Measurements from ENCODE around the gene SLC4A1. TPM values are rescaled to one million over a fixed set of nuclear protein-coding genes. Genes with fewer than 3 reads are reported as not detected.

SLC4A1 gene
- total and polyA plus RNA-seq, 2 of the 13 experiments (the other 11 are each of a cell fraction or from before 2014, with no cell fraction given), result not detected

DNA sequence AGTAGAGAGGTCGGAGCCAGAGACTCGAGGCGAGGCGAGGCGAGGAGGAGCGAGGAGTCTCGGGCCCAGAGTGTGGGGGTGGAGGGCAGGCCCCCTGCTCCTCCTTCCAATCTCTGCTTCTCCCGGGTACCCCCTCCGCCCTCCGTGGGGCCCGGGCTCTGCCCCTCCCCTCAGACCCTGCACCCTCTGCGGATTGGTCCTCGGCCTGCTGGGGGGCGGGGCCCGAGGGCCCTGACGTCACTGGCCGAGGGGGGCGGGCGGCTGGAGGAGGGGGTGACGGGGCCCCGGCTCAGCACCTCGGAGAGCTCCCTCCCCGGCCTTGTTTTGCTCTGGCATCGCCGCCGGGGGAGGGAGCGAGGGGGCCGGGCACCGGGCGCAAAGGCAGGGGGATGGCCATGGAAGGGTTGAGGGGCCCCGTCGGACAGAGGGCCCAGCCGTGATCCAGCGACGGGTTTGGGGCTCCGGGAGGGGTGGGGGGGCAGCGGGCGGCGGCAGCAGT lies 40.4 kb upstream of the SLC4A1 start, which contains the start of gene RUNDC3A (continued):
- TF ChIP-seq ZNF160 (CRISPR knock-in tag; IDR thresholded peaks at IDR 0.05), result peak; percentile 88
- TF ChIP-seq TCF7 (IDR thresholded peaks at IDR 0.05; ENCODE audit: low read depth), result no peak
- TF ChIP-seq, protein P1, sequence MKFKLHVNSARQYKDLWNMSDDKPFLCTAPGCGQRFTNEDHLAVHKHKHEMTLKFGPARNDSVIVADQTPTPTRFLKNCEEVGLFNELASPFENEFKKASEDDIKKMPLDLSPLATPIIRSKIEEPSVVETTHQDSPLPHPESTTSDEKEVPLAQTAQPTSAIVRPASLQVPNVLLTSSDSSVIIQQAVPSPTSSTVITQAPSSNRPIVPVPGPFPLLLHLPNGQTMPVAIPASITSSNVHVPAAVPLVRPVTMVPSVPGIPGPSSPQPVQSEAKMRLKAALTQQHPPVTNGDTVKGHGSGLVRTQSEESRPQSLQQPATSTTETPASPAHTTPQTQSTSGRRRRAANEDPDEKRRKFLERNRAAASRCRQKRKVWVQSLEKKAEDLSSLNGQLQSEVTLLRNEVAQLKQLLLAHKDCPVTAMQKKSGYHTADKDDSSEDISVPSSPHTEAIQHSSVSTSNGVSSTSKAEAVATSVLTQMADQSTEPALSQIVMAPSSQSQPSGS (CRISPR knock-in tag; IDR thresholded peaks at IDR 0.05), result peak; percentile 79; the same call in 1 of the 2 replicates
- TF ChIP-seq, protein P2, sequence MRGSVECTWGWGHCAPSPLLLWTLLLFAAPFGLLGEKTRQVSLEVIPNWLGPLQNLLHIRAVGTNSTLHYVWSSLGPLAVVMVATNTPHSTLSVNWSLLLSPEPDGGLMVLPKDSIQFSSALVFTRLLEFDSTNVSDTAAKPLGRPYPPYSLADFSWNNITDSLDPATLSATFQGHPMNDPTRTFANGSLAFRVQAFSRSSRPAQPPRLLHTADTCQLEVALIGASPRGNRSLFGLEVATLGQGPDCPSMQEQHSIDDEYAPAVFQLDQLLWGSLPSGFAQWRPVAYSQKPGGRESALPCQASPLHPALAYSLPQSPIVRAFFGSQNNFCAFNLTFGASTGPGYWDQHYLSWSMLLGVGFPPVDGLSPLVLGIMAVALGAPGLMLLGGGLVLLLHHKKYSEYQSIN (CRISPR knock-in tag; IDR thresholded peaks at IDR 0.05; ENCODE audit: borderline replicate concordance), result no peak
- TF ChIP-seq RORA (CRISPR knock-in tag; IDR thresholded peaks at IDR 0.05), result no peak
- TF ChIP-seq ZNF607 (CRISPR knock-in tag; IDR thresholded peaks at IDR 0.05; ENCODE audit: borderline replicate concordance), result peak; percentile 88
- no peak for TF ChIP-seq ZNF224 (CRISPR knock-in tag; IDR thresholded peaks at IDR 0.05)
- no peak for TF ChIP-seq ZNF10 (CRISPR knock-in tag; IDR thresholded peaks at IDR 0.05; ENCODE audit: borderline replicate concordance, low read depth)
- no peak for TF ChIP-seq MZF1 (CRISPR knock-in tag; IDR thresholded peaks at IDR 0.05; ENCODE audit: borderline replicate concordance)
- TF ChIP-seq FOSL2 (CRISPR knock-in tag; IDR thresholded peaks at IDR 0.05), result peak; percentile 73
- no peak for TF ChIP-seq ZNF879 (CRISPR knock-in tag; IDR thresholded peaks at IDR 0.05)
- peak; percentile 95 for TF ChIP-seq HOXA5 (CRISPR knock-in tag; IDR thresholded peaks at IDR 0.05)
- TF ChIP-seq KLF11 (CRISPR knock-in tag; IDR thresholded peaks at IDR 0.05), result peak; percentile 97
- no peak for TF ChIP-seq ZBTB34 (CRISPR knock-in tag; IDR thresholded peaks at IDR 0.05)
- TF ChIP-seq IRF2 (CRISPR knock-in tag; IDR thresholded peaks at IDR 0.05), result peak; percentile 64; the same call in 1 of the 2 replicates
- TF ChIP-seq ZNF556 (CRISPR knock-in tag; IDR thresholded peaks at IDR 0.05; ENCODE audit: borderline replicate concordance), result no peak
- TF ChIP-seq FOXP1 (IDR thresholded peaks at IDR 0.05), result no peak
- TF ChIP-seq FOXP1 (CRISPR knock-in tag; IDR thresholded peaks at IDR 0.05), result 0 out of 2 replicates have a peak, but pooled peaks have one; percentile 6
- no peak for TF ChIP-seq ZNF891 (CRISPR knock-in tag; IDR thresholded peaks at IDR 0.05)
- TF ChIP-seq, protein P3, sequence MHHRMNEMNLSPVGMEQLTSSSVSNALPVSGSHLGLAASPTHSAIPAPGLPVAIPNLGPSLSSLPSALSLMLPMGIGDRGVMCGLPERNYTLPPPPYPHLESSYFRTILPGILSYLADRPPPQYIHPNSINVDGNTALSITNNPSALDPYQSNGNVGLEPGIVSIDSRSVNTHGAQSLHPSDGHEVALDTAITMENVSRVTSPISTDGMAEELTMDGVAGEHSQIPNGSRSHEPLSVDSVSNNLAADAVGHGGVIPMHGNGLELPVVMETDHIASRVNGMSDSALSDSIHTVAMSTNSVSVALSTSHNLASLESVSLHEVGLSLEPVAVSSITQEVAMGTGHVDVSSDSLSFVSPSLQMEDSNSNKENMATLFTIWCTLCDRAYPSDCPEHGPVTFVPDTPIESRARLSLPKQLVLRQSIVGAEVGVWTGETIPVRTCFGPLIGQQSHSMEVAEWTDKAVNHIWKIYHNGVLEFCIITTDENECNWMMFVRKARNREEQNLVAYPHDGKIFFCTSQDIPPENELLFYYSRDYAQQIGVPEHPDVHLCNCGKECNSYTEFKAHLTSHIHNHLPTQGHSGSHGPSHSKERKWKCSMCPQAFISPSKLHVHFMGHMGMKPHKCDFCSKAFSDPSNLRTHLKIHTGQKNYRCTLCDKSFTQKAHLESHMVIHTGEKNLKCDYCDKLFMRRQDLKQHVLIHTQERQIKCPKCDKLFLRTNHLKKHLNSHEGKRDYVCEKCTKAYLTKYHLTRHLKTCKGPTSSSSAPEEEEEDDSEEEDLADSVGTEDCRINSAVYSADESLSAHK (CRISPR knock-in tag; IDR thresholded peaks at IDR 0.05; ENCODE audit: borderline replicate concordance), result no peak; the same call in 1 of the 2 replicates
- TF ChIP-seq HOXA3 (CRISPR knock-in tag; IDR thresholded peaks at IDR 0.05), result peak; percentile 76
- TF ChIP-seq NCOA2 (CRISPR knock-in tag; IDR thresholded peaks at IDR 0.05), result 0 out of 2 replicates have a peak, but pooled peaks have one; percentile 24
- no peak for TF ChIP-seq SAFB2 (CRISPR knock-in tag; IDR thresholded peaks at IDR 0.05; ENCODE audit: borderline replicate concordance, low read depth)
- TF ChIP-seq ZNF761 (CRISPR knock-in tag; conservative IDR thresholded peaks at IDR 0.05), result no peak
- no peak for TF ChIP-seq ZNF598 (CRISPR knock-in tag; IDR thresholded peaks at IDR 0.05; ENCODE audit: borderline replicate concordance)
- TF ChIP-seq E2F5 (CRISPR knock-in tag; conservative IDR thresholded peaks at IDR 0.05), result no peak
